HepG2 (cell line): ENCODE measurements around the gene UTS2R. TPM values are rescaled to one million over a fixed set of nuclear protein-coding genes. Genes with fewer than 3 reads are reported as not detected.

Experiments
- ATAC-seq: fragments of 200-7000 bp; cut with Tn5 transposase; 3 replicates; pipeline ENCODE4 v1.9.1; 2020; ENCODE audit warnings: mild to moderate bottlenecking, moderate library complexity
- BruUV-seq: library from RNA; stranded (reverse); fragments of 400-500 nt; replicated peaks from 2 replicates; lab custom pipeline; 2021; lab: Mats Ljungman, UMichigan
- CTCF ChIA-PET: fragments of 300-600 bp; formaldehyde crosslinking; extraction: SDS; loops from one replicate; lab custom pipeline; 2021; ENCODE audit warnings: low total read pairs, inconsistent platforms, low intra/inter-chr PET ratio; lab: Yijun Ruan, JAX
- POLR2A ChIA-PET: fragments of 350-600 bp; sonication (Branson Sonifier 250); formaldehyde crosslinking; loops from one replicate; lab custom pipeline; 2020; ENCODE audit warnings: antibody characterized with exemption, inconsistent platforms; lab: Yijun Ruan, JAX
- DNase-seq: peaks from one replicate; pipeline ENCODE4 v3.0.0-alpha.2; 2015; ENCODE audit warnings: low spot score
- FAIRE-seq: peaks from 3 replicates; lab custom pipeline; 2011; peaks lifted over from hg19 to GRCh38; lab: Jason Lieb, UNC
- H2AFZ ChIP-seq: one replicate; pipeline ENCODE4 v1.6.1; 2011; ENCODE audit warnings: low read length, inconsistent platforms
- H3K27ac ChIP-seq: fragments of 300-600 bp; 3 replicates; pipeline ENCODE4 v1.8.0; 2011; ENCODE audit warnings: mixed run types, mild to moderate bottlenecking, mixed read lengths, low read length, inconsistent platforms; ENCODE audit not compliant: insufficient read depth; ENCODE audit errors: extremely low read length
- H3K27me3 ChIP-seq, 2 experiments: fragments of 200-600 bp in 1 of 2; 2 replicates in 1 of 2; 3 replicates in 1 of 2; pipeline versions ENCODE4 v1.6.0 to v1.8.0; 2011; ENCODE audit warnings: low read length in 2 of 2, mild to moderate bottlenecking in 2 of 2, moderate library complexity in 2 of 2, inconsistent platforms in 1 of 2; ENCODE audit not compliant: insufficient read depth in 2 of 2, control insufficient read depth in 1 of 2
- H3K36me3 ChIP-seq, 2 experiments: fragments of 200-600 bp in 1 of 2; replicated peaks in 1 of 2; 2 replicates in 1 of 2; 3 replicates in 1 of 2; pipeline versions ENCODE4 v1.5.1 to v1.8.0; 2011; ENCODE audit warnings: low read length in 2 of 2, inconsistent platforms in 1 of 2; ENCODE audit not compliant: insufficient read depth in 2 of 2, control insufficient read depth in 1 of 2
- H3K4me1 ChIP-seq: 2 replicates; pipeline ENCODE4 v1.5.1; 2012; ENCODE audit warnings: low read length, inconsistent platforms; ENCODE audit not compliant: insufficient read depth
- H3K4me2 ChIP-seq: 2 replicates; pipeline ENCODE4 v1.6.0; 2011; ENCODE audit warnings: low read depth, low read length, inconsistent platforms
- H3K4me3 ChIP-seq, 3 experiments: fragments of 200-600 bp in 1 of 3; sonication (generic), shearing (Covaris generic) in 1 of 3; replicated peaks in 1 of 3; 2 replicates each; pipeline ENCODE4 v1.5.1; 2011 to 2016; ENCODE audit warnings: low read length in 3 of 3, inconsistent platforms in 2 of 3, low read depth in 2 of 3, mild to moderate bottlenecking in 2 of 3, control low read depth in 1 of 3, mixed read lengths in 1 of 3; ENCODE audit not compliant: insufficient read depth in 1 of 3
- H3K79me2 ChIP-seq: one replicate; pipeline ENCODE4 v1.6.1; 2011; ENCODE audit warnings: low read length, inconsistent platforms; ENCODE audit not compliant: insufficient read depth
- H3K9ac ChIP-seq: 2 replicates; pipeline ENCODE4 v1.6.0; 2011; ENCODE audit warnings: mild to moderate bottlenecking, low read depth, low read length, inconsistent platforms; ENCODE audit not compliant: insufficient read depth
- H3K9me3 ChIP-seq: 2 replicates; pipeline ENCODE4 v1.5.1; 2012; ENCODE audit warnings: mild to moderate bottlenecking, low read length
- H4K20me1 ChIP-seq: 2 replicates; pipeline ENCODE4 v1.6.0; 2011; ENCODE audit warnings: inconsistent platforms, mild to moderate bottlenecking, low read length, moderate library complexity; ENCODE audit not compliant: insufficient read depth
- HHEX ChIP-seq: IDR thresholded peaks from 2 replicates; pipeline ENCODE4 v1.6.1; 2016; ENCODE audit warnings: control low read depth
- JUN ChIP-seq: sonication (generic); formaldehyde crosslinking; IDR thresholded peaks from 2 replicates; pipeline ENCODE4 v1.4.0; 2020; ENCODE audit warnings: mild to moderate bottlenecking, missing genetic modification reagents
- RARG ChIP-seq: sonication (generic); formaldehyde crosslinking; IDR thresholded peaks from 2 replicates; pipeline ENCODE4 v1.4.0; 2020; ENCODE audit warnings: low read depth, mild to moderate bottlenecking, missing genetic modification reagents
- TBX2 ChIP-seq: sonication (generic); formaldehyde crosslinking; IDR thresholded peaks from 2 replicates; pipeline ENCODE4 v1.5.0; 2020; ENCODE audit warnings: missing genetic modification reagents, mild to moderate bottlenecking, borderline replicate concordance
- ZNF296 ChIP-seq: sonication (generic); formaldehyde crosslinking; conservative IDR thresholded peaks from 2 replicates; pipeline ENCODE4 v1.5.0; 2020; ENCODE audit warnings: mild to moderate bottlenecking, missing genetic modification reagents
- ZNF331 ChIP-seq: sonication (generic); formaldehyde crosslinking; IDR thresholded peaks from 2 replicates; pipeline ENCODE4 v1.4.0; 2020; ENCODE audit warnings: missing genetic modification reagents
- WGBS: methylation state at CpG from one replicate; pipeline ENCODE4 v1.1.6; 2017; ENCODE audit warnings: low lambda C conversion rate; 5-methylcytosine and 5-hydroxymethylcytosine counted together
- in situ Hi-C: cut with HindIII; loops from 2 replicates; pipeline ENCODE4 v1.10.0; 2017; ENCODE audit warnings: low pct_unique_long_range_greater_than_20kb; ENCODE audit not compliant: extremely low pct_ligation_motif_present
- intact Hi-C: fragments of 100-400 bp; cut with micrococcal nuclease; formaldehyde crosslinking; loops from one replicate; pipeline ENCODE4 v1.10.0; 2022; ENCODE audit not compliant: unreplicated experiment
- polyA plus RNA-seq, 8 experiments: library from polyadenylated mRNA; depleted of rRNA in 3 of 8; stranded (reverse) in 7 of 8; unstranded in 1 of 8; fragments of >200 nt; fragmentation: Illumina TruSeq in 4 of 8; extraction: Trizol in 4 of 8; gene quantifications; 2 replicates each; pipeline versions ENCODE4 v1.2.1 to v1.2.3, GENCODE V29; 2011 to 2016; ENCODE audit warnings: low read depth in 4 of 8, missing spikeins in 1 of 8, mixed read lengths in 1 of 8; ENCODE audit not compliant: insufficient read depth in 1 of 8
- total RNA-seq, 5 experiments: library from RNA; depleted of rRNA; stranded (reverse); fragments of >200 nt; fragmentation: Illumina TruSeq; extraction: Trizol; gene quantifications; 2 replicates each; pipeline ENCODE4 v1.2.3, GENCODE V29; 2016; ENCODE audit warnings: low read depth in 1 of 5
- TF ChIP-seq, protein P1 (sequence below): sonication (generic); formaldehyde crosslinking; IDR thresholded peaks from 2 replicates; pipeline ENCODE4 v1.4.0; 2020; ENCODE audit warnings: low read depth, missing genetic modification reagents
- TF ChIP-seq, protein P2 (sequence below): sonication (generic); formaldehyde crosslinking; IDR thresholded peaks from 2 replicates; pipeline ENCODE4 v1.5.1; 2020; ENCODE audit warnings: mild to moderate bottlenecking, missing genetic modification reagents, borderline replicate concordance
- TF ChIP-seq, protein P3 (sequence below): sonication (generic); formaldehyde crosslinking; IDR thresholded peaks from 2 replicates; pipeline ENCODE4 v1.5.0; 2020; ENCODE audit warnings: missing genetic modification reagents
- TF ChIP-seq, protein P4 (sequence below): sonication (generic); formaldehyde crosslinking; IDR thresholded peaks from 2 replicates; pipeline ENCODE4 v1.4.0; 2020; ENCODE audit warnings: missing genetic modification reagents, borderline replicate concordance

The UTS2R gene
- total and polyA plus RNA-seq, 2 of the 13 experiments (the other 11 are each of a cell fraction or from before 2014, with no cell fraction given), result 0.13 to 0.15 TPM

DNA sequence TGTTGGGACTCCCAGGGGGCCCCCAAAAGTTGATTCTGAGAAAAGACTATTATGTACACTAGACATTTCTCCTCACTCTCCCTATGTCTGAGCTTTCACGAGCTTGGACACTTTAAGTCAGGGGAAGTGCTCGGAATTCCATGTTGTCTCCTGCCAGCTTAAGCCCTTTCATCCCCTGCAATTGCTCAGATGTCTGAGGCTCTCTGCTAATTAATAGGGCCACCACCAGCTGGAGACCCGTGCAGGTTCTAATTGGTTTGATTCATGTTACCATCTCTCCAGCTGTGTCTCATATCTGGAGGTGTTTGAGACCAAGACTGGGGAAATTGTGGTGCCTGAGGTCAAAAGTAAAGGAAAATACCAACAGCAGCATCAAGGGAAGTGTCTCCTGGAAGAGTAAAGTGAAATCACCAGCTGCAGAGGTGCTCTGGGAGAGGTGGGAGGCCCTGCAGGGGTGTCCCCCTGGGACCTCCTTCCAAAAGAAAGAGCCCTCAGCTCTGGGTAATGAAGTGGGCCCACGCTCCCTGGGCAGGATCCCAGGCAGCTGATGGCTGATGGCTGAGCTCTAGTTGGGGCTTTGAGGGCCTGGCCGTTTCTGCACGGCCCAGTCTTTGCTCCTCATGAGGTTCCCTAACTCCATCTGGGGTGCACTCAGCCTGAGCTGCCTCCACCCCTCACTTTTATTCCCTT lies 5.8 kb upstream of the UTS2R start:
- peak overlapping the region; percentile 10 for H3K27ac ChIP-seq
- H2AFZ ChIP-seq, result no peak overlapping the region
- ChIA-PET POLR2A (interaction anchor here (0.9 to 3.7 kb wide), 9 partner anchors 10 to 92 kb away, joined by 3 to 38 read pairs (median 4); no protein-coding TSS in a partner anchor), CTCF (no interaction called here)
- H3K4me3 ChIP-seq, result peak overlapping the region in 1 of 3 experiments; percentile 35; a peak in 1 of 6 replicates
- ATAC-seq (no peak), DNase-seq (no peak), FAIRE-seq (no peak)
- H3K27me3 ChIP-seq, result no peaks in the 10 kb centered on the region
- no peaks in the 10 kb centered on the region for H3K36me3 ChIP-seq
- H3K4me2 ChIP-seq, result peak overlapping the region; percentile 80
- peaks cover 58% of the 10 kb centered on the region for H3K4me1 ChIP-seq
- in situ Hi-C loops (no loop called here), intact Hi-C loops (no loop called here)
- H3K9me3 ChIP-seq, result no peaks in the 10 kb centered on the region
- H3K9ac ChIP-seq, result no peak overlapping the region
- no TSS peak for BruUV-seq
- H3K79me2 ChIP-seq, result no peaks in the 10 kb centered on the region
- no peaks in the 10 kb centered on the region for H4K20me1 ChIP-seq
- WGBS, result 26% methylated on average over 5 of the region's 6 CpGs
- TF ChIP-seq RARG (no peak), JUN (no peak), TBX2 (peak; percentile 23; the same call in 1 of the 2 replicates), HHEX (CRISPR knock-in tag) (no peak), ZNF296 (no peak), ZNF331 (CRISPR knock-in tag) (no peak)
- TF ChIP-seq, protein P1, sequence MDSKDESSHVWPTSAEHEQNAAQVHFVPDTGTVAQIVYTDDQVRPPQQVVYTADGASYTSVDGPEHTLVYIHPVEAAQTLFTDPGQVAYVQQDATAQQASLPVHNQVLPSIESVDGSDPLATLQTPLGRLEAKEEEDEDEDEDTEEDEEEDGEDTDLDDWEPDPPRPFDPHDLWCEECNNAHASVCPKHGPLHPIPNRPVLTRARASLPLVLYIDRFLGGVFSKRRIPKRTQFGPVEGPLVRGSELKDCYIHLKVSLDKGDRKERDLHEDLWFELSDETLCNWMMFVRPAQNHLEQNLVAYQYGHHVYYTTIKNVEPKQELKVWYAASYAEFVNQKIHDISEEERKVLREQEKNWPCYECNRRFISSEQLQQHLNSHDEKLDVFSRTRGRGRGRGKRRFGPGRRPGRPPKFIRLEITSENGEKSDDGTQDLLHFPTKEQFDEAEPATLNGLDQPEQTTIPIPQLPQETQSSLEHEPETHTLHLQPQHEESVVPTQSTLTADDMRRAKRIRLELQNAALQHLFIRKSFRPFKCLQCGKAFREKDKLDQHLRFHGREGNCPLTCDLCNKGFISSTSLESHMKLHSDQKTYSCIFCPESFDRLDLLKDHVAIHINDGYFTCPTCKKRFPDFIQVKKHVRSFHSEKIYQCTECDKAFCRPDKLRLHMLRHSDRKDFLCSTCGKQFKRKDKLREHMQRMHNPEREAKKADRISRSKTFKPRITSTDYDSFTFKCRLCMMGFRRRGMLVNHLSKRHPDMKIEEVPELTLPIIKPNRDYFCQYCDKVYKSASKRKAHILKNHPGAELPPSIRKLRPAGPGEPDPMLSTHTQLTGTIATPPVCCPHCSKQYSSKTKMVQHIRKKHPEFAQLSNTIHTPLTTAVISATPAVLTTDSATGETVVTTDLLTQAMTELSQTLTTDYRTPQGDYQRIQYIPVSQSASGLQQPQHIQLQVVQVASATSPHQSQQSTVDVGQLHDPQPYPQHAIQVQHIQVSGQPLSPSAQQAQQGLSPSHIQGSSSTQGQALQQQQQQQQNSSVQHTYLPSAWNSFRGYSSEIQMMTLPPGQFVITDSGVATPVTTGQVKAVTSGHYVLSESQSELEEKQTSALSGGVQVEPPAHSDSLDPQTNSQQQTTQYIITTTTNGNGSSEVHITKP, result no peak
- TF ChIP-seq, protein P2, sequence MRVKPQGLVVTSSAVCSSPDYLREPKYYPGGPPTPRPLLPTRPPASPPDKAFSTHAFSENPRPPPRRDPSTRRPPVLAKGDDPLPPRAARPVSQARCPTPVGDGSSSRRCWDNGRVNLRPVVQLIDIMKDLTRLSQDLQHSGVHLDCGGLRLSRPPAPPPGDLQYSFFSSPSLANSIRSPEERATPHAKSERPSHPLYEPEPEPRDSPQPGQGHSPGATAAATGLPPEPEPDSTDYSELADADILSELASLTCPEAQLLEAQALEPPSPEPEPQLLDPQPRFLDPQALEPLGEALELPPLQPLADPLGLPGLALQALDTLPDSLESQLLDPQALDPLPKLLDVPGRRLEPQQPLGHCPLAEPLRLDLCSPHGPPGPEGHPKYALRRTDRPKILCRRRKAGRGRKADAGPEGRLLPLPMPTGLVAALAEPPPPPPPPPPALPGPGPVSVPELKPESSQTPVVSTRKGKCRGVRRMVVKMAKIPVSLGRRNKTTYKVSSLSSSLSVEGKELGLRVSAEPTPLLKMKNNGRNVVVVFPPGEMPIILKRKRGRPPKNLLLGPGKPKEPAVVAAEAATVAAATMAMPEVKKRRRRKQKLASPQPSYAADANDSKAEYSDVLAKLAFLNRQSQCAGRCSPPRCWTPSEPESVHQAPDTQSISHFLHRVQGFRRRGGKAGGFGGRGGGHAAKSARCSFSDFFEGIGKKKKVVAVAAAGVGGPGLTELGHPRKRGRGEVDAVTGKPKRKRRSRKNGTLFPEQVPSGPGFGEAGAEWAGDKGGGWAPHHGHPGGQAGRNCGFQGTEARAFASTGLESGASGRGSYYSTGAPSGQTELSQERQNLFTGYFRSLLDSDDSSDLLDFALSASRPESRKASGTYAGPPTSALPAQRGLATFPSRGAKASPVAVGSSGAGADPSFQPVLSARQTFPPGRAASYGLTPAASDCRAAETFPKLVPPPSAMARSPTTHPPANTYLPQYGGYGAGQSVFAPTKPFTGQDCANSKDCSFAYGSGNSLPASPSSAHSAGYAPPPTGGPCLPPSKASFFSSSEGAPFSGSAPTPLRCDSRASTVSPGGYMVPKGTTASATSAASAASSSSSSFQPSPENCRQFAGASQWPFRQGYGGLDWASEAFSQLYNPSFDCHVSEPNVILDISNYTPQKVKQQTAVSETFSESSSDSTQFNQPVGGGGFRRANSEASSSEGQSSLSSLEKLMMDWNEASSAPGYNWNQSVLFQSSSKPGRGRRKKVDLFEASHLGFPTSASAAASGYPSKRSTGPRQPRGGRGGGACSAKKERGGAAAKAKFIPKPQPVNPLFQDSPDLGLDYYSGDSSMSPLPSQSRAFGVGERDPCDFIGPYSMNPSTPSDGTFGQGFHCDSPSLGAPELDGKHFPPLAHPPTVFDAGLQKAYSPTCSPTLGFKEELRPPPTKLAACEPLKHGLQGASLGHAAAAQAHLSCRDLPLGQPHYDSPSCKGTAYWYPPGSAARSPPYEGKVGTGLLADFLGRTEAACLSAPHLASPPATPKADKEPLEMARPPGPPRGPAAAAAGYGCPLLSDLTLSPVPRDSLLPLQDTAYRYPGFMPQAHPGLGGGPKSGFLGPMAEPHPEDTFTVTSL (CRISPR knock-in tag), result no peak
- TF ChIP-seq, protein P3, sequence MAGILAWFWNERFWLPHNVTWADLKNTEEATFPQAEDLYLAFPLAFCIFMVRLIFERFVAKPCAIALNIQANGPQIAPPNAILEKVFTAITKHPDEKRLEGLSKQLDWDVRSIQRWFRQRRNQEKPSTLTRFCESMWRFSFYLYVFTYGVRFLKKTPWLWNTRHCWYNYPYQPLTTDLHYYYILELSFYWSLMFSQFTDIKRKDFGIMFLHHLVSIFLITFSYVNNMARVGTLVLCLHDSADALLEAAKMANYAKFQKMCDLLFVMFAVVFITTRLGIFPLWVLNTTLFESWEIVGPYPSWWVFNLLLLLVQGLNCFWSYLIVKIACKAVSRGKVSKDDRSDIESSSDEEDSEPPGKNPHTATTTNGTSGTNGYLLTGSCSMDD (CRISPR knock-in tag), result no peak
- TF ChIP-seq, protein P4, sequence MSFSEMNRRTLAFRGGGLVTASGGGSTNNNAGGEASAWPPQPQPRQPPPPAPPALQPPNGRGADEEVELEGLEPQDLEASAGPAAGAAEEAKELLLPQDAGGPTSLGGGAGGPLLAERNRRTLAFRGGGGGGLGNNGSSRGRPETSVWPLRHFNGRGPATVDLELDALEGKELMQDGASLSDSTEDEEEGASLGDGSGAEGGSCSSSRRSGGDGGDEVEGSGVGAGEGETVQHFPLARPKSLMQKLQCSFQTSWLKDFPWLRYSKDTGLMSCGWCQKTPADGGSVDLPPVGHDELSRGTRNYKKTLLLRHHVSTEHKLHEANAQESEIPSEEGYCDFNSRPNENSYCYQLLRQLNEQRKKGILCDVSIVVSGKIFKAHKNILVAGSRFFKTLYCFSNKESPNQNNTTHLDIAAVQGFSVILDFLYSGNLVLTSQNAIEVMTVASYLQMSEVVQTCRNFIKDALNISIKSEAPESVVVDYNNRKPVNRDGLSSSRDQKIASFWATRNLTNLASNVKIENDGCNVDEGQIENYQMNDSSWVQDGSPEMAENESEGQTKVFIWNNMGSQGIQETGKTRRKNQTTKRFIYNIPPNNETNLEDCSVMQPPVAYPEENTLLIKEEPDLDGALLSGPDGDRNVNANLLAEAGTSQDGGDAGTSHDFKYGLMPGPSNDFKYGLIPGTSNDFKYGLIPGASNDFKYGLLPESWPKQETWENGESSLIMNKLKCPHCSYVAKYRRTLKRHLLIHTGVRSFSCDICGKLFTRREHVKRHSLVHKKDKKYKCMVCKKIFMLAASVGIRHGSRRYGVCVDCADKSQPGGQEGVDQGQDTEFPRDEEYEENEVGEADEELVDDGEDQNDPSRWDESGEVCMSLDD (CRISPR knock-in tag), result 0 out of 2 replicates have a peak, but pooled peaks have one; percentile 9
